Aorta (tissue), 4 donors: ENCODE measurements around the gene COL4A3. TPM values are rescaled to one million over a fixed set of nuclear protein-coding genes. Genes with fewer than 3 reads are reported as not detected.

Source experiments
- polyA plus RNA-seq, 2 donors: library from polyadenylated mRNA; stranded (reverse); fragments of 200-250 nt; gene quantifications; one replicate each; pipeline ENCODE4 v1.2.3, GENCODE V29; 2013
- total RNA-seq, 2 donors: library from RNA; stranded (reverse); fragmentation: NEBNext Ultra II Directional; extraction: Animal tissue kit (Norgen Biotek cat#: 25700); gene quantifications; one replicate each; pipeline ENCODE4 v1.2.1, GENCODE V29; 2021
- donor health status: healthy with polysubstance abuse.
- donor health status: Bipolar disorder and iron deficiency.
- donor health status: DM: no; HTN: no; CAD: no.
- donor health status: DM: yes; HTN: yes; CAD: no.

The COL4A3 gene
- total and polyA plus RNA-seq, 4 donors, result 2.8 to 22.7 (median 14.6) TPM

Other genes starting within 250 kb of the COL4A3 start
- 10 to 100 TPM; 14.1 to 15.8 TPM for gene COL4A4, start 419 bp upstream of the COL4A3 start, total RNA-seq
- gene COL4A4, start 419 bp upstream of the COL4A3 start, polyA plus RNA-seq, result 10 to 100 TPM in 1 of 2 donors, 1 to 10 TPM in 1; 2.3 to 14.9 TPM
- gene MFF, start 160.6 kb downstream of the COL4A3 start, total RNA-seq, result 10 to 100 TPM; 57.4 to 76.9 TPM
- gene MFF, start 160.6 kb downstream of the COL4A3 start, polyA plus RNA-seq, result 100 to 1,000 TPM in 1 of 2 donors, 10 to 100 TPM in 1; 97.6 to 119 TPM
- not detected for gene TM4SF20, start 214.7 kb downstream of the COL4A3 start, total RNA-seq
- 10 to 100 TPM in 1 of 2 donors, not detected in 1; 25.0 TPM for gene TM4SF20, start 214.7 kb downstream of the COL4A3 start, polyA plus RNA-seq
- not detected for gene SCYGR1, start 223.3 kb downstream of the COL4A3 start, total RNA-seq
- not detected for gene SCYGR1, start 223.3 kb downstream of the COL4A3 start, polyA plus RNA-seq